Stimulated activated CD8-positive, alpha-beta memory T cell treated with anti-CD3 and anti-CD28 coated beads, Interleukin-15, amount 100 ng/mL, for 48 hours (primary cell): ENCODE data around the gene DMRTA2.

Experiments
- DNase-seq, 2 donors: peaks; one replicate each; pipeline ENCODE4 v3.0.0-alpha.2; 2020; ENCODE audit warnings: low read depth in 2 of 2

The DMRTA2 gene

GRCh38 chr1:50424045-50424883 is 1.0 kb upstream of the DMRTA2 start:
- DNase-seq = no peak

GRCh38 chr1:50423670-50424000 is 392 bp upstream of the DMRTA2 start:
- DNase-seq = no peak

GRCh38 chr1:50422675-50422945 is 633 bp downstream of the DMRTA2 start:
- DNase-seq = no peak

GRCh38 chr1:50421768-50422674 is 1.2 kb downstream of the DMRTA2 start:
- DNase-seq = no peak

GRCh38 chr1:50421366-50421748 is 1.9 kb downstream of the DMRTA2 start:
- no peak for DNase-seq

- no peak for DNase-seq
These were observed 2.4 kb downstream of the DMRTA2 start for GRCh38 chr1:50420689-50421365.

GRCh38 chr1:50419907-50420677 is 3.2 kb downstream of the DMRTA2 start:
- no peak for DNase-seq

- DNase-seq = no peak
These were observed 3.9 kb downstream of the DMRTA2 start for GRCh38 chr1:50419192-50419906.

- DNase-seq = no peak
These were observed 4.6 kb downstream of the DMRTA2 start for GRCh38 chr1:50418600-50419109.

GRCh38 chr1:50417946-50418599 is 5.2 kb downstream of the DMRTA2 start:
- no peak for DNase-seq

GRCh38 chr1:50417507-50417906 is 5.7 kb downstream of the DMRTA2 start:
- no peak for DNase-seq

GRCh38 chr1:50416553-50417453 is 6.4 kb downstream of the DMRTA2 start:
- no peak for DNase-seq

GRCh38 chr1:50416150-50416527 is 7.1 kb downstream of the DMRTA2 start:
- no peak for DNase-seq

GRCh38 chr1:50415235-50416149 is 7.8 kb downstream of the DMRTA2 start:
- DNase-seq = no peak

GRCh38 chr1:50414853-50415234 is 8.4 kb downstream of the DMRTA2 start:
- DNase-seq = no peak

GRCh38 chr1:50412813-50413476 is 10.3 kb downstream of the DMRTA2 start:
- DNase-seq = no peak

GRCh38 chr1:50405814-50406213 is 17.4 kb downstream of the DMRTA2 start:
- DNase-seq = no peak
